HG03469 (cell line): ENCODE data around the gene DPEP2.

Source experiments
- ATAC-seq: cut with Tn5 transposase; IDR thresholded peaks from one replicate; pipeline ENCODE4 v1.9.1; 2021; ENCODE audit warnings: mild to moderate bottlenecking, moderate library complexity, moderate number of reproducible peaks; ENCODE audit not compliant: unreplicated experiment

DPEP2 gene

GRCh38 chr16:67959536-67960329, 39.6 kb downstream of the DPEP2 start:
- no peak for ATAC-seq

- ATAC-seq, result no peak
Measured at GRCh38 chr16:67957622-67958021, 41.7 kb downstream of the DPEP2 start.

GRCh38 chr16:67954421-67955196, 44.7 kb downstream of the DPEP2 start:
- no peak for ATAC-seq

GRCh38 chr16:67953641-67954375, 45.5 kb downstream of the DPEP2 start:
- no peak for ATAC-seq

- ATAC-seq, result no peak
Measured at GRCh38 chr16:67951485-67951884, 47.8 kb downstream of the DPEP2 start.

- ATAC-seq, result no peak
Measured at GRCh38 chr16:67950335-67950843, 48.9 kb downstream of the DPEP2 start.

- ATAC-seq, result no peak
Measured at GRCh38 chr16:67949645-67950044, 49.6 kb downstream of the DPEP2 start.

- ATAC-seq, result no peak
Measured at GRCh38 chr16:67948015-67948414, 51.3 kb downstream of the DPEP2 start.

GRCh38 chr16:67946966-67947558, 52.2 kb downstream of the DPEP2 start:
- ATAC-seq, result no peak

- no peak for ATAC-seq
Measured at GRCh38 chr16:67946128-67946569, 53.1 kb downstream of the DPEP2 start.

GRCh38 chr16:67945392-67945933, 53.8 kb downstream of the DPEP2 start:
- ATAC-seq, result no peak

GRCh38 chr16:67944690-67945391, 54.4 kb downstream of the DPEP2 start:
- ATAC-seq, result no peak

GRCh38 chr16:67943619-67944504, 55.4 kb downstream of the DPEP2 start, which contains the start of gene LCAT:
Gene LCAT, minus strand, starts transcription at chr16:67944120. Its CDS starts 19 bp downstream, at chr16:67944101.
- no peak for ATAC-seq

GRCh38 chr16:67943256-67943618, 56.0 kb downstream of the DPEP2 start:
- no peak for ATAC-seq

GRCh38 chr16:67942510-67943255, 56.6 kb downstream of the DPEP2 start:
- ATAC-seq, result no peak

- ATAC-seq, result no peak
Measured at GRCh38 chr16:67942200-67942509, 57.1 kb downstream of the DPEP2 start.

GRCh38 chr16:67941469-67942199, 57.6 kb downstream of the DPEP2 start:
- ATAC-seq, result no peak
